Neuronal stem cell (in vitro differentiated cells): ENCODE measurements around the gene MITF.

Source experiments
- DNase-seq: peaks from one replicate; pipeline ENCODE4 v3.0.0-alpha.2; 2013; ENCODE audit warnings: low spot score
- H2AFZ ChIP-seq: one replicate; pipeline ENCODE4 v1.6.1; 2013; ENCODE audit warnings: mild to moderate bottlenecking, low read length, inconsistent platforms
- H2AK5ac ChIP-seq: 2 replicates; pipeline ENCODE4 v1.6.1; 2013; ENCODE audit warnings: low read depth, mild to moderate bottlenecking, inconsistent platforms, low read length, moderate library complexity, mixed read lengths
- H2BK120ac ChIP-seq: 2 replicates; pipeline ENCODE4 v1.6.1; 2013; ENCODE audit warnings: low read depth, mild to moderate bottlenecking, inconsistent platforms, low read length, moderate library complexity, mixed read lengths
- H2BK12ac ChIP-seq: one replicate; pipeline ENCODE4 v1.6.1; 2013; ENCODE audit warnings: low read length, inconsistent platforms
- H2BK15ac ChIP-seq: 2 replicates; pipeline ENCODE4 v1.6.1; 2013; ENCODE audit warnings: mild to moderate bottlenecking, low read length, inconsistent platforms, mixed read lengths
- H2BK5ac ChIP-seq: one replicate; pipeline ENCODE4 v1.6.1; 2013; ENCODE audit warnings: inconsistent platforms, mild to moderate bottlenecking, low read length, moderate library complexity
- H3K14ac ChIP-seq: one replicate; pipeline ENCODE4 v1.6.1; 2013; ENCODE audit warnings: low read length, inconsistent platforms
- H3K18ac ChIP-seq: 2 replicates; pipeline ENCODE4 v1.6.1; 2013; ENCODE audit warnings: low read length, inconsistent platforms
- H3K23ac ChIP-seq: 2 replicates; pipeline ENCODE4 v1.6.1; 2013; ENCODE audit warnings: low read depth, mild to moderate bottlenecking, mixed read lengths, low read length, inconsistent platforms; ENCODE audit not compliant: poor library complexity
- H3K27ac ChIP-seq: replicated peaks from 3 replicates; pipeline ENCODE4 v1.5.1; 2013; ENCODE audit warnings: low read length, inconsistent platforms
- H3K27me3 ChIP-seq, 3 experiments: 2 replicates each; pipeline ENCODE4 v1.6.1; 2013; ENCODE audit warnings: low read length in 3 of 3, mild to moderate bottlenecking in 2 of 3, inconsistent platforms in 1 of 3, low read depth in 1 of 3, mixed read lengths in 1 of 3, moderate library complexity in 1 of 3; ENCODE audit not compliant: control insufficient read depth in 3 of 3, insufficient read depth in 3 of 3
- H3K36me3 ChIP-seq, 2 donors: replicated peaks in 1 of 2; 2 replicates each; pipeline ENCODE4 v1.6.1; 2013; ENCODE audit warnings: low read length in 2 of 2; ENCODE audit not compliant: control insufficient read depth in 2 of 2, insufficient read depth in 2 of 2
- H3K4ac ChIP-seq: 2 replicates; pipeline ENCODE4 v1.6.1; 2013; ENCODE audit warnings: inconsistent platforms, mild to moderate bottlenecking, low read length, moderate library complexity
- H3K4me1 ChIP-seq, 2 donors: 1 replicate in 1 of 2; 2 replicates in 1 of 2; pipeline ENCODE4 v1.6.1; 2013; ENCODE audit warnings: low read length in 2 of 2, low read depth in 1 of 2; ENCODE audit not compliant: control insufficient read depth in 2 of 2, insufficient read depth in 1 of 2
- H3K4me2 ChIP-seq: one replicate; pipeline ENCODE4 v1.6.1; 2013; ENCODE audit warnings: mild to moderate bottlenecking, low read length, inconsistent platforms; ENCODE audit not compliant: insufficient read depth, poor library complexity, severe bottlenecking
- H3K4me3 ChIP-seq, 2 donors: 2 replicates each; pipeline ENCODE4 v1.5.1; 2013; ENCODE audit warnings: low read length in 2 of 2, mild to moderate bottlenecking in 2 of 2, inconsistent platforms in 1 of 2, moderate library complexity in 1 of 2
- H3K79me1 ChIP-seq: one replicate; pipeline ENCODE4 v1.6.1; 2013; ENCODE audit warnings: low read depth, mild to moderate bottlenecking, inconsistent platforms, low read length, moderate library complexity
- H3K9ac ChIP-seq: one replicate; pipeline ENCODE4 v1.6.1; 2013; ENCODE audit warnings: mild to moderate bottlenecking, low read depth, low read length, inconsistent platforms; ENCODE audit not compliant: poor library complexity
- H3K9me3 ChIP-seq, 2 donors: replicated peaks in 1 of 2; 2 replicates each; pipeline versions ENCODE3 to v1.6.1; 2013; ENCODE audit warnings: low read length in 2 of 2, mild to moderate bottlenecking in 2 of 2, inconsistent platforms in 1 of 2, low read depth in 1 of 2, mixed read lengths in 1 of 2, moderate library complexity in 1 of 2; ENCODE audit not compliant: control insufficient read depth in 2 of 2, insufficient read depth in 1 of 2
- H4K8ac ChIP-seq: one replicate; pipeline ENCODE4 v1.6.1; 2013; ENCODE audit warnings: low read depth, mild to moderate bottlenecking, inconsistent platforms, low read length, moderate library complexity
- H4K91ac ChIP-seq: one replicate; pipeline ENCODE4 v1.6.1; 2013; ENCODE audit warnings: low read length, low read depth, mild to moderate bottlenecking, inconsistent platforms; ENCODE audit not compliant: poor library complexity
- WGBS, 2 donors: extraction: QIAGEN DNeasy Blood & Tissue Kit; methylation state at CpG; one replicate each; pipeline ENCODE4 v1.1.7; 2013; ENCODE audit warnings: missing lambda C conversion rate in 2 of 2, mixed read lengths in 1 of 2; ENCODE audit not compliant: insufficient read length in 2 of 2, insufficient replicate concordance in 1 of 2; ENCODE audit errors: extremely low coverage in 2 of 2; 5-methylcytosine and 5-hydroxymethylcytosine counted together

MITF gene

GRCh38 chr3:69755795-69756194 is 16.5 kb downstream of the MITF start:
- Histone ChIP-seq H2BK12ac (no peak overlapping the region), H3K18ac (no peak overlapping the region), H3K4ac (no peak overlapping the region), H2AK5ac (no peak overlapping the region), H2BK15ac (no peak overlapping the region), H3K4me3 (no peak overlapping the region), H3K9me3 (peaks cover 0 to 2% of the 10 kb centered on the region in 2 donors), H3K14ac (no peak overlapping the region), H3K36me3 (no peaks in the 10 kb centered on the region), H3K79me1 (no peaks in the 10 kb centered on the region), H3K4me2 (no peak overlapping the region), H3K27me3 (no peaks in the 10 kb centered on the region), H2AFZ (no peak overlapping the region), H4K91ac (no peak overlapping the region), H3K4me1 (no peaks in the 10 kb centered on the region), H3K23ac (no peak overlapping the region), H4K8ac (no peak overlapping the region), H3K9ac (no peak overlapping the region), H2BK5ac (no peak overlapping the region), H2BK120ac (no peak overlapping the region), H3K27ac (no peak overlapping the region)
- WGBS, 2 donors = no CpG with 5 or more reads among the region's 1 CpG
- DNase-seq = no peak

GRCh38 chr3:69761896-69762767 is 22.9 kb downstream of the MITF start:
- no peak overlapping the region for H3K18ac ChIP-seq
- no peak overlapping the region for H3K14ac ChIP-seq
- H3K9ac ChIP-seq = no peak overlapping the region
- no CpG with 5 or more reads among the region's 2 CpGs for WGBS, 2 donors
- no peak overlapping the region for H2BK120ac ChIP-seq
- no peaks in the 10 kb centered on the region for H3K36me3 ChIP-seq
- H3K79me1 ChIP-seq = no peaks in the 10 kb centered on the region
- H3K4ac ChIP-seq = no peak overlapping the region
- no peaks in the 10 kb centered on the region for H3K9me3 ChIP-seq
- no peak overlapping the region for H2BK5ac ChIP-seq
- no peak overlapping the region for H2BK15ac ChIP-seq
- H4K8ac ChIP-seq = no peak overlapping the region
- H3K23ac ChIP-seq = no peak overlapping the region
- H3K4me2 ChIP-seq = no peak overlapping the region
- H2AK5ac ChIP-seq = no peak overlapping the region
- no peak overlapping the region for H2AFZ ChIP-seq
- H3K27ac ChIP-seq = no peak overlapping the region
- peaks cover 0 to 1% of the 10 kb centered on the region in 2 donors for H3K4me1 ChIP-seq
- no peaks in the 10 kb centered on the region for H3K27me3 ChIP-seq
- no peak overlapping the region for H4K91ac ChIP-seq
- no peak overlapping the region for H3K4me3 ChIP-seq
- DNase-seq = no peak
- H2BK12ac ChIP-seq = no peak overlapping the region

- Histone ChIP-seq H3K27ac (no peak overlapping the region), H3K9me3 (no peaks in the 10 kb centered on the region), H3K14ac (no peak overlapping the region), H2AK5ac (no peak overlapping the region), H3K4me2 (no peak overlapping the region), H3K4me1 (peaks cover 0 to 1% of the 10 kb centered on the region in 2 donors), H3K4ac (no peak overlapping the region), H3K23ac (no peak overlapping the region), H2AFZ (no peak overlapping the region), H3K18ac (no peak overlapping the region), H3K36me3 (no peaks in the 10 kb centered on the region), H4K91ac (no peak overlapping the region), H2BK15ac (no peak overlapping the region), H2BK5ac (no peak overlapping the region), H3K9ac (no peak overlapping the region), H2BK12ac (no peak overlapping the region), H4K8ac (no peak overlapping the region), H3K27me3 (no peaks in the 10 kb centered on the region), H2BK120ac (no peak overlapping the region), H3K79me1 (no peaks in the 10 kb centered on the region), H3K4me3 (no peak overlapping the region)
- no CpG with 5 or more reads among the region's 1 CpG for WGBS, 2 donors
- DNase-seq = no peak
Observed at GRCh38 chr3:69762768-69763229, 23.5 kb downstream of the MITF start.

- Histone ChIP-seq H3K23ac (no peak overlapping the region), H3K4ac (no peak overlapping the region), H3K36me3 (no peaks in the 10 kb centered on the region), H2BK5ac (no peak overlapping the region), H2AK5ac (no peak overlapping the region), H3K79me1 (no peaks in the 10 kb centered on the region), H3K4me3 (no peak overlapping the region), H2AFZ (no peak overlapping the region), H3K27me3 (no peaks in the 10 kb centered on the region), H3K14ac (no peak overlapping the region), H4K8ac (no peak overlapping the region), H3K9ac (no peak overlapping the region), H4K91ac (no peak overlapping the region), H3K27ac (no peak overlapping the region), H3K18ac (no peak overlapping the region), H3K4me1 (peaks cover 0 to 1% of the 10 kb centered on the region in 2 donors), H3K9me3 (no peaks in the 10 kb centered on the region), H2BK12ac (no peak overlapping the region), H2BK15ac (no peak overlapping the region), H2BK120ac (no peak overlapping the region), H3K4me2 (no peak overlapping the region)
- no peak for DNase-seq
- WGBS, 2 donors = no CpG with 5 or more reads among the region's 8 CpGs
Observed at GRCh38 chr3:69763458-69763857, 24.2 kb downstream of the MITF start.
